A673 (cell line): ENCODE measurements around the gene EEFSEC. TPM values are rescaled to one million over a fixed set of nuclear protein-coding genes. Genes with fewer than 3 reads are reported as not detected.

Experiments used
- BruUV-seq: library from RNA; stranded (reverse); fragments of 400-500 nt; replicated peaks from 2 replicates; lab custom pipeline; 2021; lab: Mats Ljungman, UMichigan
- CTCF ChIA-PET: fragments of 300-600 bp; sonication (Branson Sonifier 250); formaldehyde crosslinking; loops from one replicate; lab custom pipeline; 2022; ENCODE audit warnings: antibody characterized with exemption; lab: Charles Lee
- POLR2A ChIA-PET: fragments of 300-600 bp; sonication (Branson Sonifier 250); formaldehyde crosslinking; loops from one replicate; lab custom pipeline; 2022; ENCODE audit warnings: antibody characterized with exemption; ENCODE audit not compliant: low non-redundant PET; lab: Charles Lee
- DNase-seq: peaks from one replicate; pipeline ENCODE4 v3.0.0-alpha.2; 2015; ENCODE audit warnings: low spot score
- H3K27ac ChIP-seq: fragments of 200-600 bp; sonication (generic); 2 replicates; pipeline ENCODE4 v1.5.1; 2016; ENCODE audit warnings: mixed run types, low read depth, mild to moderate bottlenecking, mixed read lengths, antibody characterized with exemption, low read length; ENCODE audit not compliant: poor library complexity, severe bottlenecking
- H3K27me3 ChIP-seq: fragments of 200-600 bp; sonication (generic); replicated peaks from 2 replicates; pipeline ENCODE4 v1.6.1; 2017; ENCODE audit warnings: mixed run types, low read depth, mild to moderate bottlenecking, mixed read lengths, antibody characterized with exemption, low read length; ENCODE audit not compliant: insufficient read depth, poor library complexity
- H3K36me3 ChIP-seq: fragments of 200-600 bp; sonication (generic); 2 replicates; pipeline ENCODE4 v1.6.1; 2016; ENCODE audit warnings: mixed run types, mild to moderate bottlenecking, mixed read lengths, antibody characterized with exemption, low read length; ENCODE audit not compliant: insufficient read depth, poor library complexity, severe bottlenecking
- H3K4me1 ChIP-seq: fragments of 200-600 bp; sonication (generic); 2 replicates; pipeline ENCODE4 v1.6.1; 2017; ENCODE audit warnings: mixed run types, mild to moderate bottlenecking, mixed read lengths, antibody characterized with exemption, low read length; ENCODE audit not compliant: insufficient read depth, poor library complexity, severe bottlenecking
- H3K4me3 ChIP-seq: fragments of 200-600 bp; sonication (generic); 2 replicates; pipeline ENCODE4 v1.5.1; 2016; ENCODE audit warnings: low read depth, mixed run types, mild to moderate bottlenecking, mixed read lengths, low read length; ENCODE audit not compliant: poor library complexity, severe bottlenecking
- H3K9me3 ChIP-seq: fragments of 200-600 bp; sonication (generic); 2 replicates; pipeline ENCODE4 v1.6.1; 2016; ENCODE audit warnings: mixed run types, low read depth, mild to moderate bottlenecking, mixed read lengths, antibody characterized with exemption, low read length; ENCODE audit not compliant: poor library complexity, severe bottlenecking
- CTCF ChIP-seq: fragments of 300-800, 200-600 bp; sonication (generic); conservative IDR thresholded peaks from 2 replicates; pipeline ENCODE4 v1.5.1; 2017; ENCODE audit warnings: low read depth, mild to moderate bottlenecking, antibody characterized with exemption, low read length, moderate library complexity, mixed read lengths
- EZH2 ChIP-seq: fragments of 200-600 bp; sonication (generic); IDR thresholded peaks from 2 replicates; pipeline ENCODE4 v1.6.1; 2017; ENCODE audit warnings: borderline replicate concordance, low read depth, mild to moderate bottlenecking, mixed read lengths, antibody characterized with exemption, low read length; ENCODE audit not compliant: poor library complexity, severe bottlenecking
- intact Hi-C: fragments of 100-400 bp; cut with micrococcal nuclease; formaldehyde crosslinking; loops from one replicate; pipeline ENCODE4 v1.10.0; 2022; ENCODE audit not compliant: unreplicated experiment
- total RNA-seq: library from RNA; stranded (reverse); gene quantifications from 2 replicates; pipeline ENCODE4 v1.2.3, GENCODE V29; 2021

EEFSEC gene
- total RNA-seq, 1 experiment from 2014 or later: 19.7 TPM

- no peak overlapping the region for H3K4me3 ChIP-seq
- no peaks in the 10 kb centered on the region for H3K36me3 ChIP-seq
- no TSS peak for BruUV-seq
- TF ChIP-seq CTCF (no peak), EZH2 (no peak)
- CTCF ChIA-PET: no interaction called here
- POLR2A ChIA-PET: no interaction called here
- H3K27ac ChIP-seq: no peak overlapping the region
- peaks cover 5% of the 10 kb centered on the region for H3K4me1 ChIP-seq
- intact Hi-C loops: no loop called here
- DNase-seq: no peak
- H3K27me3 ChIP-seq: no peaks in the 10 kb centered on the region
- no peaks in the 10 kb centered on the region for H3K9me3 ChIP-seq
Measured at GRCh38 chr3:128242818-128243601, 89.7 kb downstream of the EEFSEC start.

GRCh38 chr3:128243602-128244504, 90.6 kb downstream of the EEFSEC start:
- Histone ChIP-seq H3K27me3 (no peaks in the 10 kb centered on the region), H3K36me3 (no peaks in the 10 kb centered on the region), H3K4me3 (no peak overlapping the region), H3K4me1 (no peaks in the 10 kb centered on the region), H3K9me3 (no peaks in the 10 kb centered on the region), H3K27ac (no peak overlapping the region)
- no peak for DNase-seq
- no TSS peak for BruUV-seq
- ChIA-PET CTCF (no interaction called here), POLR2A (no interaction called here)
- intact Hi-C loops: no loop called here
- no peak for TF ChIP-seq EZH2

- Histone ChIP-seq H3K27ac (no peak overlapping the region), H3K4me3 (no peak overlapping the region), H3K4me1 (no peaks in the 10 kb centered on the region), H3K27me3 (no peaks in the 10 kb centered on the region), H3K36me3 (no peaks in the 10 kb centered on the region), H3K9me3 (peaks cover 3% of the 10 kb centered on the region)
- ChIA-PET POLR2A (no interaction called here), CTCF (no interaction called here)
- no peak for DNase-seq
- no peak for TF ChIP-seq CTCF
- no peak for TF ChIP-seq EZH2
- intact Hi-C loops: no loop called here
- BruUV-seq: no TSS peak
Measured at GRCh38 chr3:128245460-128245859, 92.2 kb downstream of the EEFSEC start.
